K562 (cell line): ENCODE data around the gene RAB27B. TPM values are rescaled to one million over a fixed set of nuclear protein-coding genes. Genes with fewer than 3 reads are reported as not detected.

Source experiments
- ATAC-seq: fragments of 200-7000 bp; cut with Tn5 transposase; 3 replicates; pipeline ENCODE4 v1.9.1; 2020; ENCODE audit warnings: moderate library complexity
- BruUV-seq: library from RNA; stranded (reverse); fragments of 400-500 nt; replicated peaks from 2 replicates; lab custom pipeline; 2021; lab: Mats Ljungman, UMichigan
- CTCF ChIA-PET: fragments of 300-600 bp; formaldehyde crosslinking; extraction: SDS; loops from one replicate; lab custom pipeline; 2021; ENCODE audit warnings: low intra/inter-chr PET ratio; lab: Yijun Ruan, JAX
- POLR2A ChIA-PET: fragments of 300-600, 350-650 bp; sonication (Branson Sonifier 250); formaldehyde crosslinking; extraction: SDS; loops from one replicate; lab custom pipeline; 2021; ENCODE audit warnings: antibody characterized with exemption, inconsistent platforms; lab: Yijun Ruan, JAX
- DNase-seq, 4 experiments: peaks; one replicate each; pipeline versions ENCODE4 v3.0.0 to v3.0.0-alpha.2; 2011 to 2018; ENCODE audit warnings: low spot score in 3 of 4, mixed read lengths in 3 of 4; ENCODE audit errors: extremely low read depth in 1 of 4
- FAIRE-seq: peaks from 2 replicates; lab custom pipeline; 2011; peaks lifted over from hg19 to GRCh38; lab: Jason Lieb, UNC
- H2AFZ ChIP-seq: 2 replicates; pipeline ENCODE4 v1.6.0; 2011; ENCODE audit warnings: low read depth, low read length, control low read depth, inconsistent platforms
- H3K27ac ChIP-seq: fragments of 200-600 bp; 3 replicates; pipeline ENCODE4 v1.8.0; 2011; ENCODE audit warnings: low read depth, mild to moderate bottlenecking, control low read depth, inconsistent platforms, low read length, moderate library complexity, mixed read lengths; ENCODE audit errors: extremely low read depth
- H3K27me3 ChIP-seq, 2 experiments: fragments of 300-600 bp in 1 of 2; 2 replicates in 1 of 2; 3 replicates in 1 of 2; pipeline versions ENCODE4 v1.6.0 to v1.8.0; 2011; ENCODE audit warnings: inconsistent platforms in 2 of 2, low read length in 2 of 2, mild to moderate bottlenecking in 1 of 2, mixed read lengths in 1 of 2, moderate library complexity in 1 of 2; ENCODE audit not compliant: control insufficient read depth in 2 of 2, insufficient read depth in 2 of 2
- H3K36me3 ChIP-seq: fragments of 300-600 bp; 3 replicates; pipeline ENCODE4 v1.8.0; 2011; ENCODE audit warnings: mild to moderate bottlenecking, low read length, inconsistent platforms; ENCODE audit not compliant: control insufficient read depth, insufficient read depth
- H3K4me1 ChIP-seq, 2 experiments: fragments of 200-600 bp in 1 of 2; replicated peaks in 1 of 2; 2 replicates in 1 of 2; 3 replicates in 1 of 2; pipeline versions ENCODE4 v1.5.1 to v1.8.0; 2011; ENCODE audit warnings: inconsistent platforms in 2 of 2, low read length in 2 of 2, mild to moderate bottlenecking in 1 of 2, mixed read lengths in 1 of 2, moderate library complexity in 1 of 2; ENCODE audit not compliant: control insufficient read depth in 2 of 2, insufficient read depth in 2 of 2
- H3K4me2 ChIP-seq: 2 replicates; pipeline ENCODE4 v1.6.1; 2011; ENCODE audit warnings: low read length, control low read depth, inconsistent platforms, mixed read lengths; ENCODE audit not compliant: insufficient read depth
- H3K4me3 ChIP-seq: fragments of 200-600 bp; sonication (generic), shearing (Covaris generic); 2 replicates; pipeline ENCODE4 v1.5.1; 2016; ENCODE audit warnings: control low read depth, inconsistent platforms
- H3K79me2 ChIP-seq: fragments of 200-600 bp; 3 replicates; pipeline ENCODE4 v1.8.0; 2011; ENCODE audit warnings: low read length, inconsistent platforms; ENCODE audit not compliant: control insufficient read depth, insufficient read depth
- H3K9ac ChIP-seq, 2 experiments: 2 replicates each; pipeline versions ENCODE4 v1.6.0 to v1.6.1; 2011; ENCODE audit warnings: low read depth in 2 of 2, low read length in 2 of 2, control low read depth in 1 of 2, inconsistent platforms in 1 of 2, mild to moderate bottlenecking in 1 of 2, mixed read lengths in 1 of 2; ENCODE audit not compliant: insufficient read depth in 1 of 2
- H3K9me1 ChIP-seq: one replicate; pipeline ENCODE4 v1.6.0; 2011; ENCODE audit warnings: inconsistent platforms, mild to moderate bottlenecking, low read length, moderate library complexity; ENCODE audit not compliant: control insufficient read depth, insufficient read depth
- H3K9me3 ChIP-seq: replicated peaks from 2 replicates; pipeline ENCODE4 v1.5.1; 2011; ENCODE audit warnings: low read depth, low read length, inconsistent platforms; ENCODE audit not compliant: control insufficient read depth, insufficient read depth
- H4K20me1 ChIP-seq: replicated peaks from 2 replicates; pipeline ENCODE4 v1.6.1; 2011; ENCODE audit warnings: low read length, inconsistent platforms, mixed read lengths; ENCODE audit not compliant: control insufficient read depth, insufficient read depth
- ASH1L ChIP-seq: fragments of 450-650 bp; IDR thresholded peaks from 2 replicates; pipeline ENCODE4 v1.6.1; 2018; ENCODE audit warnings: borderline replicate concordance, mild to moderate bottlenecking, low read depth; ENCODE audit not compliant: partially characterized antibody
- CBX8 ChIP-seq: fragments of 200-600 bp; sonication (generic); IDR thresholded peaks from 2 replicates; pipeline ENCODE4 v1.6.1; 2012; ENCODE audit warnings: borderline replicate concordance, mixed run types, low read depth, mild to moderate bottlenecking, moderate library complexity, mixed read lengths, low read length, control low read depth, inconsistent platforms; ENCODE audit not compliant: poor library complexity, severe bottlenecking; ENCODE audit errors: extremely low read depth
- CEBPG ChIP-seq, 3 experiments: fragments of 200-800 bp in 1 of 3; sonication (Bioruptor generic) in 1 of 3; sonication (generic) in 1 of 3; formaldehyde crosslinking in 1 of 3; IDR thresholded peaks in 2 of 3; conservative IDR thresholded peaks in 1 of 3; 2 replicates each; pipeline versions ENCODE4 v1.6.1 to v1.8.0; 2016 to 2022; ENCODE audit warnings: missing compliant biosample characterization in 2 of 3, missing genetic modification characterization in 2 of 3, mild to moderate bottlenecking in 1 of 3, missing genetic modification reagents in 1 of 3
- ETV1 ChIP-seq: fragments of 450-650 bp; conservative IDR thresholded peaks from 2 replicates; pipeline ENCODE4 v1.6.1; 2016; ENCODE audit warnings: missing genetic modification characterization, control low read depth, low read depth, missing compliant biosample characterization
- HOXB6 ChIP-seq: fragments of 250-450 bp; sonication (Bioruptor Pico); IDR thresholded peaks from 2 replicates; pipeline ENCODE4 v1.5.1; 2022; ENCODE audit warnings: mild to moderate bottlenecking, borderline replicate concordance
- NBN ChIP-seq: fragments of 450-650 bp; IDR thresholded peaks from 2 replicates; pipeline ENCODE4 v1.6.1; 2016; ENCODE audit warnings: low read depth, mild to moderate bottlenecking
- POLR2H ChIP-seq: IDR thresholded peaks from 2 replicates; pipeline ENCODE4 v1.6.1; 2016; ENCODE audit warnings: missing genetic modification characterization, low read depth, mild to moderate bottlenecking, control low read depth, missing compliant biosample characterization, moderate library complexity
- SNIP1 ChIP-seq: fragments of 450-650 bp; IDR thresholded peaks from 2 replicates; pipeline ENCODE4 v1.7.1; 2017; ENCODE audit warnings: low read depth, mild to moderate bottlenecking
- STAT5B ChIP-seq: fragments of 250-450 bp; sonication (Bioruptor Pico); IDR thresholded peaks from 2 replicates; pipeline ENCODE4 v1.8.0; 2021; ENCODE audit warnings: mild to moderate bottlenecking, inconsistent platforms
- TARDBP ChIP-seq: fragments of 450-650 bp; IDR thresholded peaks from 2 replicates; pipeline ENCODE4 v1.6.1; 2016
- WGBS: fragments of 100-300 bp; shearing (Covaris generic); methylation state at CpG from one replicate; pipeline ENCODE4 v1.1.6; 2016; ENCODE audit warnings: low coverage, mixed read lengths; ENCODE audit not compliant: insufficient coverage; ENCODE audit errors: missing lambda C conversion rate; 5-methylcytosine and 5-hydroxymethylcytosine counted together
- in situ Hi-C: fragments of 300-500 bp; cut with MboI; formaldehyde crosslinking; loops from 4 replicates; pipeline ENCODE4 v1.15.0; 2018; ENCODE audit warnings: inconsistent platforms, mixed read lengths
- intact Hi-C: fragments of 100-400 bp; cut with micrococcal nuclease; formaldehyde crosslinking; loops from 2 replicates; pipeline ENCODE4 v1.14.2; 2022
- polyA plus RNA-seq, 8 experiments: library from polyadenylated mRNA; depleted of rRNA in 4 of 8; stranded (reverse) in 5 of 8; unstranded in 3 of 8; fragments of >200 nt; fragmentation: Nextera tagmentation in 2 of 8; fragmentation: Illumina TruSeq in 1 of 8; extraction: Ambion mirVana in 2 of 8; extraction: Trizol in 1 of 8; gene quantifications; 2 replicates each; pipeline versions ENCODE4 v1.2.1 to v1.2.3, GENCODE V29; 2011 to 2014; ENCODE audit warnings: inconsistent platforms in 1 of 8, missing spikeins in 1 of 8
- total RNA-seq, 7 experiments: library from RNA; depleted of rRNA in 6 of 7; stranded (reverse); fragments of >200 nt in 6 of 7; fragmentation: Illumina TruSeq in 2 of 7; extraction: Trizol in 2 of 7; gene quantifications; 2 replicates each; pipeline versions ENCODE4 v1.2.1 to v1.2.3, GENCODE V29; 2011 to 2021; ENCODE audit warnings: low replicate concordance in 1 of 7
- TF ChIP-seq, protein P1 (sequence below): fragments of 450-650 bp; formaldehyde crosslinking; IDR thresholded peaks from 2 replicates; pipeline ENCODE4 v1.4.0; 2022; ENCODE audit warnings: mild to moderate bottlenecking, moderate library complexity

Gene RAB27B
- total and polyA plus RNA-seq, 9 of the 15 experiments (the other 6 are each of a cell fraction or from before 2014, with no cell fraction given): 0.44 to 5.7 (median 1.2) TPM

DNA sequence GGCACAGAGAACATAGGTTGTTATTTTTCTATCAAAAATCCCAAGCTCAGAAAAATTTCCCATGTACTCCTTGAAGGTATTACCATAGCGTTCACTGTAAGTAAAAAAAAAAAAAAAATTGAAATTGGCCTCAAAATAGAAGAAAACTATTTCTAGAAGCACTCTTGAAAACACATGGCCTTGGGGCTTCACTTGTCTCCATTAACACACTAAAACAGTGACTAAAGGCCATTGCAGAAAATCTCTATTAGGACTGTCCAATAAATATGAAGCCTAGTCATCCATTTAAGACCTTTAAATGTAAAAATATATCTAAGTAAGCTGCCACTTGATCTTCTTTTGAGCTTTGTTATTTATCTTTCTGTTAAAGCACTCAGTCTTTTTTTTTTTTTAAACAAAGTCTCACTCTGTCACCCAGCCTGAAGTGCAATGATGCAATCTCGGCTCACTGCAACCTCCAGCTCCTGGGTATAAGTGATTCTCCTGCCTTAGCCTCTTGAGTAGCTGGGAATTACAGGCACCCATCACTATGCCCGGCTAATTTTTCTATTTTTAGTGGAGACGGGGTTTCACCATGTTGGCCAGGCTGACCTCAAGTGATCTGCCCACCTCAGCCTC is 95.2 kb downstream of the RAB27B start:
- FAIRE-seq (no peak), ATAC-seq (no peak), DNase-seq (no peak)
- Histone ChIP-seq H3K79me2 (no peaks in the 10 kb centered on the region), H3K27ac (no peak overlapping the region), H3K4me1 (no peaks in the 10 kb centered on the region), H2AFZ (no peak overlapping the region), H3K9me3 (no peaks in the 10 kb centered on the region), H3K27me3 (no peaks in the 10 kb centered on the region), H3K36me3 (no peaks in the 10 kb centered on the region), H3K9ac (no peak overlapping the region), H3K4me2 (no peak overlapping the region), H3K9me1 (no peaks in the 10 kb centered on the region), H4K20me1 (no peaks in the 10 kb centered on the region), H3K4me3 (no peak overlapping the region)
- CTCF ChIA-PET: no interaction called here
- no TSS peak for BruUV-seq
- WGBS: 23% methylated on average over 4 of the region's 4 CpGs
- in situ Hi-C loops: no loop called here
- intact Hi-C loops: no loop called here
- POLR2A ChIA-PET: no interaction called here
- TF ChIP-seq, protein P1, sequence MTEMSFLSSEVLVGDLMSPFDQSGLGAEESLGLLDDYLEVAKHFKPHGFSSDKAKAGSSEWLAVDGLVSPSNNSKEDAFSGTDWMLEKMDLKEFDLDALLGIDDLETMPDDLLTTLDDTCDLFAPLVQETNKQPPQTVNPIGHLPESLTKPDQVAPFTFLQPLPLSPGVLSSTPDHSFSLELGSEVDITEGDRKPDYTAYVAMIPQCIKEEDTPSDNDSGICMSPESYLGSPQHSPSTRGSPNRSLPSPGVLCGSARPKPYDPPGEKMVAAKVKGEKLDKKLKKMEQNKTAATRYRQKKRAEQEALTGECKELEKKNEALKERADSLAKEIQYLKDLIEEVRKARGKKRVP: 0 out of 2 replicates have a peak, but pooled peaks have one; percentile 16
- TF ChIP-seq POLR2H (tag): 0 out of 2 replicates have a peak, but pooled peaks have one; percentile 21
- no peak for TF ChIP-seq TARDBP
- no peak for TF ChIP-seq NBN
- no peak for TF ChIP-seq HOXB6 (CRISPR knock-in tag)
- TF ChIP-seq ASH1L: no peak
- TF ChIP-seq CBX8: no peak
- no peak for TF ChIP-seq SNIP1
- no peak for TF ChIP-seq CEBPG (CRISPR knock-in tag; IDR thresholded peaks at IDR 0.05)
- TF ChIP-seq CEBPG (tag; conservative IDR thresholded peaks at IDR 0.05 in 1 of 2, IDR thresholded peaks at IDR 0.05 in 1 of 2): peak; percentile 76 to 77
- TF ChIP-seq ETV1 (tag): no peak
- TF ChIP-seq STAT5B (CRISPR knock-in tag): no peak
